Measurements from ENCODE around the gene FBP2. TPM values are rescaled to one million over a fixed set of nuclear protein-coding genes. Genes with fewer than 3 reads are reported as not detected.

FBP2 gene
- under 1 TPM in 1 of 4 donors, not detected in 3; 0.38 TPM for total RNA-seq

DNA sequence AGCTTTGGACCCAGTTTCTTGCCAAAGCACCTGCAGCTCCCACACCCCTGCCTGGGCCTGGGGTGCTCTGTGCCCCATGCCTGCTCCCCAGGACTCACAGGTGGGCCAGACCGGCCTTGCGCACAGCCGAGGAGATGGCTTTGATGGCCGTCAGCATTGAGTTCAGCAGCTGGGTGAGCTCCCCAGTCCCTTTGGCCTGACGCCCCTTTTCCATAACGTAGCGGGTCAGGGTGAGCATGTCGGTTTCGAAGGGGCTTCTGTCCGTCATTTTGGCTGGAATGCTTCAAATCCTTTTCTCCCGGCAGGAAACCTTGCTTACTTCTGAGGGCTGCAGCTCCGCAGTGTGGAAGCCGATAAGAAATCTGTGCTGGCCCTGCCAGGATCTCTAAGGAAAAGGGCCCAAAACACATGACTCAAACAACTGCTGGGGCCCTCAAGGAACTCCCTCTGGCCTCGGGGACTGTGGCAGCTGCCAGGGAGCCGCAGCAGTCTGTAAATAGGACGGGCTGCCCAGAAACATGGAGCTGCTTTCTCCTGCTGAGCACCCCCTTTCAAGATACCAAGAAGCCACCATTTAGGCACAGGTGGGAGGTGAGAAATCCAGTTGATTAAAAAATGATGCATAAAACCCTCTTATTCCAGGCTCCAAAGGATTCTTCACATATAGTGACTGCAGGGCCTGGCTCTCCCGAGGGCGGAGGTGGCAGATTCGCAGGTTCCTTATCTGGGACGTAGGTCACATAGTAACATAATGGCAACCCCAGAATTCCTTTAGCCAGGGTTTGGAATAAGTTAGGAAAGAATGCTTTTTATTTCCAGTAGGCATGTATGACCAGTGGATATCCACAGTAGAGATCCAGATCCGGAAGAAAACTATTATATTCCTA lies at the start of gene FBP2:
TSS of gene FBP2 (minus strand) at position 366 of the 887 bp plus-strand sequence. CDS start at position 268, 98 bp downstream.
- Histone ChIP-seq H3K27ac (no peak within 1 kb of the TSS), H3K4me1 (no peaks in the 10 kb centered on the region), H3K9me3 (no peaks in the 10 kb centered on the region), H3K36me3 (no peaks in the 10 kb centered on the region), H3K4me3 (no peak within 1 kb of the TSS), H3K27me3 (peaks cover 0 to 11% (median 0%) of the 10 kb centered on the region in 4 donors)
- intact Hi-C loops (cut with DNase I) = no loop called here
- DNase-seq = no peak
- TF ChIP-seq POLR2A (IDR thresholded peaks at IDR 0.05) = no peak
- no peak for TF ChIP-seq CTCF (IDR thresholded peaks at IDR 0.05)
- WGBS, 2 donors = 71 to 78% methylated on average over 14 to 17 of the region's 21 CpGs

DNA sequence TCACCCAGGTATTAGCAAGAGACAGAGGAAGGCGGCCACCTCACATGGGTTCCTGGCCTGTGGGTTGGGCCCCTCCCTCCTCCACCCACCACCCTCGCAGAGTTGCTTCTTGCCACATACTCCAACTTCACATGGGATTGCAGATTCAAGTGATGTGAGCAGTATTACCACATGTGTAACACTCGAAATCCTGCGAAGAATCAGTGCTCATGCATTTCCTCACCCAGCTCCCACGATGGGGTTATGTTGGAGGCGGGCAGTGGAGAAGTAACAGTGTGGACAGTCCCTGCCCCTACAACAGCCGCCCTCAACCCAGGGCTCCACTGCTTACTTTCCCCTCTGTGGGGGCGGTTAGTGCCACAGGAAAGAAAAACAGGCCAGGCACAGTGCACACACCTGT lies 49.6 kb upstream of the FBP2 start:
- H3K27me3 ChIP-seq = peaks cover 0 to 14% (median 0%) of the 10 kb centered on the region in 4 donors
- TF ChIP-seq CTCF (IDR thresholded peaks at IDR 0.05) (no peak), POLR2A (IDR thresholded peaks at IDR 0.05) (no peak)
- H3K36me3 ChIP-seq = no peaks in the 10 kb centered on the region
- no peak overlapping the region for H3K27ac ChIP-seq
- H3K4me1 ChIP-seq = peaks cover 0 to 17% (median 6%) of the 10 kb centered on the region in 3 donors
- WGBS, 2 donors = 60 to 82% methylated on average over 5 to 6 of the region's 8 CpGs
- intact Hi-C loops (cut with DNase I) = no loop called here
- no peak overlapping the region for H3K4me3 ChIP-seq
- no peaks in the 10 kb centered on the region for H3K9me3 ChIP-seq
- no peak for DNase-seq

DNA sequence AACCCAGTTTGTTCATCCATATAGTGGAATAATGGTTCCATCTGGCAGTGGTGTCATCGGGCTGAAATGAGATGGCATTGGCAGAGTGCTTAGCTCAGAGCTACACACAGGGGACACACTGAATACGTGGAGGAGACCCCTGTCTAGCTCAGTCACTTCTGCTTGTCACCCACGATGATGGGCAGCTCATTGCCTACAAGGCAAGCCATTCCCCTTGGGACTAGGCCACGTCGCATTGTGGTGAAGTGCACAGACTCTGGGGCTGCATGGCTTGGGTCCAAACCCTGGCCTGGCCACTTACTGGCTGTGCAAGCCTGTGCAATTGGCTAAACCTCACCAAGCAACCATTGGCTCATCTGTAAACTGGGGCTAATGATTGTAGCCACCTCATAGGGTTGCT lies 48.9 kb upstream of the FBP2 start:
- Histone ChIP-seq H3K9me3 (no peaks in the 10 kb centered on the region), H3K36me3 (no peaks in the 10 kb centered on the region), H3K4me1 (peaks cover 0 to 17% (median 6%) of the 10 kb centered on the region in 3 donors), H3K27ac (no peak overlapping the region), H3K4me3 (no peak overlapping the region), H3K27me3 (peaks cover 0 to 21% (median 0%) of the 10 kb centered on the region in 4 donors)
- intact Hi-C loops (cut with DNase I) = no loop called here
- WGBS, 2 donors = 78 to 95% methylated on average over 3 to 4 of the region's 5 CpGs
- DNase-seq = no peak
- TF ChIP-seq POLR2A (IDR thresholded peaks at IDR 0.05) (no peak), CTCF (IDR thresholded peaks at IDR 0.05) (no peak)

DNA sequence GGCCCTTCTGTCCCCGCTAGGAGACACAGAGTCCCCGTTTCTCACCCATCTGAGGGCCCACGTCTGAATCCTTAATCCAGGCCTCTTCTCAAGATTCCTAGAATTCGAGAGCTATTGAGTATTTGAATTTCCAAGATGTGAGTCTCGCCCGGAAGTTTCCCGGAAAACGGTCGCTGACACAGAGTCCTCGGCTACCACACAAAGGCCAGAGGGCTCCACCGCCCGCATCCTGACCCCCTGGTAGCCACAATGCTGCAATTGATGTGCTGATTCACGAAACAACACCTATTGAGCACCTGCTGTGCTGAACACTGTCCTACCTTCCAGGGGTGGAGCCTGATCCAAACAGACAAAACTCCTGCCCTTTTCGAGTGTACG lies 46.4 kb upstream of the FBP2 start:
- H3K27ac ChIP-seq = peak overlapping the region in 2 of 4 donors; percentile 42 to 44
- peaks cover 0 to 17% (median 6%) of the 10 kb centered on the region in 3 donors for H3K4me1 ChIP-seq
- no peak for TF ChIP-seq CTCF (IDR thresholded peaks at IDR 0.05)
- TF ChIP-seq POLR2A (IDR thresholded peaks at IDR 0.05) = no peak
- intact Hi-C loops (cut with DNase I) = no loop called here
- WGBS, 2 donors = 49 to 77% methylated on average over 14 to 15 of the region's 15 CpGs
- no peaks in the 10 kb centered on the region for H3K36me3 ChIP-seq
- no peaks in the 10 kb centered on the region for H3K9me3 ChIP-seq
- H3K4me3 ChIP-seq = peak overlapping the region; percentile 50 to 69 (median 58)
- DNase-seq = no peak
- peaks cover 0 to 26% (median 0%) of the 10 kb centered on the region in 4 donors for H3K27me3 ChIP-seq

Data from esophagus squamous epithelium (tissue), 5 donors.